CD14-positive monocyte (primary cell): ENCODE data around the gene FAM107B. TPM values are rescaled to one million over a fixed set of nuclear protein-coding genes. Genes with fewer than 3 reads are reported as not detected.
A peak's percentile ranks its signal among the peaks of the same experiment; 100 is the strongest.

ENCODE experiments used
- DNase-seq, 3 donors: peaks; one replicate each; pipeline ENCODE4 v3.0.0-alpha.2; 2011 to 2022
- H2AFZ ChIP-seq: 2 replicates; pipeline ENCODE4 v1.6.0; 2012; ENCODE audit warnings: mild to moderate bottlenecking, low read depth, low read length, inconsistent platforms; ENCODE audit not compliant: insufficient read depth, poor library complexity, severe bottlenecking
- H3K27ac ChIP-seq, 2 donors: 1 replicate in 1 of 2; 2 replicates in 1 of 2; pipeline ENCODE4 v1.5.1; 2012 to 2013; ENCODE audit warnings: low read length in 2 of 2, control low read depth in 1 of 2, inconsistent platforms in 1 of 2, low read depth in 1 of 2, mild to moderate bottlenecking in 1 of 2
- H3K27me3 ChIP-seq, 2 donors: one replicate each; pipeline versions ENCODE4 v1.6.0 to v1.6.1; 2011 to 2013; ENCODE audit warnings: low read length in 2 of 2; ENCODE audit not compliant: control insufficient read depth in 2 of 2, insufficient read depth in 2 of 2
- H3K36me3 ChIP-seq, 2 donors: replicated peaks in 1 of 2; 1 replicate in 1 of 2; 2 replicates in 1 of 2; pipeline versions ENCODE4 v1.5.1 to v1.6.1; 2012 to 2013; ENCODE audit warnings: low read length in 2 of 2, control low read depth in 1 of 2, inconsistent platforms in 1 of 2, mild to moderate bottlenecking in 1 of 2; ENCODE audit not compliant: insufficient read depth in 2 of 2, control insufficient read depth in 1 of 2
- H3K4me1 ChIP-seq, 2 donors: 1 replicate in 1 of 2; 2 replicates in 1 of 2; pipeline versions ENCODE4 v1.5.1 to v1.6.1; 2012 to 2013; ENCODE audit warnings: low read length in 2 of 2, control low read depth in 1 of 2, inconsistent platforms in 1 of 2, mild to moderate bottlenecking in 1 of 2, moderate library complexity in 1 of 2; ENCODE audit not compliant: insufficient read depth in 2 of 2, control insufficient read depth in 1 of 2
- H3K4me2 ChIP-seq: replicated peaks from 2 replicates; pipeline ENCODE3; 2012; ENCODE audit warnings: low read length, moderate library complexity, mild to moderate bottlenecking; ENCODE audit not compliant: poor library complexity, severe bottlenecking; ENCODE audit errors: extremely low read depth
- H3K4me3 ChIP-seq, 3 experiments: fragments of 200-600 bp in 1 of 3; sonication (generic) in 1 of 3; replicated peaks in 1 of 3; 1 replicate in 2 of 3; 2 replicates in 1 of 3; pipeline ENCODE4 v1.5.1; 2011 to 2013; ENCODE audit warnings: low read length in 3 of 3, mild to moderate bottlenecking in 3 of 3, control low read depth in 2 of 3, low read depth in 2 of 3, inconsistent platforms in 1 of 3, moderate library complexity in 1 of 3
- H3K79me2 ChIP-seq: 2 replicates; pipeline ENCODE4 v1.6.0; 2012; ENCODE audit warnings: mild to moderate bottlenecking, control low read depth, inconsistent platforms, low read length, moderate library complexity; ENCODE audit not compliant: insufficient read depth
- H3K9ac ChIP-seq: 2 replicates; pipeline ENCODE4 v1.6.0; 2017; ENCODE audit warnings: low read length, mild to moderate bottlenecking; ENCODE audit not compliant: insufficient read depth, poor library complexity, severe bottlenecking
- H3K9me3 ChIP-seq, 2 donors: replicated peaks in 1 of 2; 1 replicate in 1 of 2; 2 replicates in 1 of 2; pipeline versions ENCODE4 v1.5.1 to v1.6.1; 2012 to 2013; ENCODE audit warnings: low read length in 2 of 2, control low read depth in 1 of 2; ENCODE audit not compliant: control insufficient read depth in 1 of 2, insufficient read depth in 1 of 2
- H4K20me1 ChIP-seq: 2 replicates; pipeline ENCODE4 v1.6.0; 2012; ENCODE audit warnings: mild to moderate bottlenecking, low read length, control low read depth, moderate library complexity; ENCODE audit not compliant: insufficient read depth
- H3K27ac Mint-ChIP-seq, 7 donors: one replicate each; pipeline ENCODE4 v1.8.0; 2020; ENCODE audit warnings: mild to moderate bottlenecking in 7 of 7, mixed read lengths in 7 of 7, moderate library complexity in 6 of 7, inconsistent platforms in 2 of 7
- H3K27me3 Mint-ChIP-seq, 3 donors: one replicate each; pipeline ENCODE4 v1.8.0; 2021 to 2022; ENCODE audit warnings: low read depth in 3 of 3, mild to moderate bottlenecking in 3 of 3, mixed read lengths in 3 of 3, moderate library complexity in 3 of 3, inconsistent platforms in 1 of 3
- H3K36me3 Mint-ChIP-seq, 2 donors: one replicate each; pipeline ENCODE4 v1.8.0; 2020; ENCODE audit warnings: mixed read lengths in 2 of 2, inconsistent platforms in 1 of 2, mild to moderate bottlenecking in 1 of 2
- H3K4me1 Mint-ChIP-seq: one replicate; pipeline ENCODE4 v1.8.0; 2020; ENCODE audit warnings: mild to moderate bottlenecking, mixed read lengths
- H3K4me3 Mint-ChIP-seq, 2 donors: one replicate each; pipeline ENCODE4 v1.8.0; 2020; ENCODE audit warnings: mild to moderate bottlenecking in 2 of 2, mixed read lengths in 2 of 2, moderate library complexity in 1 of 2
- H3K9me3 Mint-ChIP-seq, 7 donors: one replicate each; pipeline ENCODE4 v1.8.0; 2020 to 2022; ENCODE audit warnings: mixed read lengths in 7 of 7, mild to moderate bottlenecking in 6 of 7, moderate library complexity in 6 of 7, inconsistent platforms in 2 of 7
- CTCF ChIP-seq: fragments of 200-600 bp; IDR thresholded peaks from one replicate; pipeline ENCODE4 v1.8.0; 2022; ENCODE audit warnings: antibody characterized with exemption, mild to moderate bottlenecking
- WGBS: methylation state at CpG from one replicate; pipeline ENCODE4 v1.1.5; 2013; ENCODE audit warnings: missing lambda C conversion rate; ENCODE audit not compliant: insufficient coverage; 5-methylcytosine and 5-hydroxymethylcytosine counted together
- intact Hi-C, 2 donors: fragments of 100-400 bp; cut with micrococcal nuclease; formaldehyde crosslinking; loops; one replicate each; pipeline versions ENCODE4 v1.15.0 to v1.15.1; 2023
- polyA plus RNA-seq, 3 donors: library from polyadenylated mRNA; depleted of rRNA in 1 of 3; unstranded in 2 of 3; stranded (reverse) in 1 of 3; fragments of 300-500 nt in 2 of 3; fragments of >200 nt in 1 of 3; fragmentation: Illumina TruSeq in 2 of 3; gene quantifications; 1 replicate in 2 of 3; 2 replicates in 1 of 3; pipeline ENCODE4 v1.2.3, GENCODE V29; 2012 to 2021

FAM107B gene
- polyA plus RNA-seq, 3 donors = 27.2 to 68.5 (median 28.4) TPM

- no peak overlapping the region for H2AFZ ChIP-seq
- peaks cover 0 to 3% (median 1%) of the 10 kb centered on the region in 3 donors for H3K27me3 Mint-ChIP-seq
- H3K27ac ChIP-seq = no peak overlapping the region
- H3K9ac ChIP-seq = no peak overlapping the region
- peak overlapping the region in 1 of 2 donors; percentile 39 for H3K4me3 Mint-ChIP-seq
- peak overlapping the region; percentile 35 for H3K4me2 ChIP-seq
- TF ChIP-seq CTCF = no peak
- H3K36me3 ChIP-seq = peaks cover 9 to 43% of the 10 kb centered on the region in 2 donors
- peaks cover 93% of the 10 kb centered on the region for H4K20me1 ChIP-seq
- H3K9me3 ChIP-seq = no peaks in the 10 kb centered on the region
- peak overlapping the region in 3 of 7 donors; percentile 38 to 77 (median 50) for H3K27ac Mint-ChIP-seq
- intact Hi-C loops = loop anchor here in 1 of 2 donors (5.0 kb wide), 1 partner anchor 49 kb away; no protein-coding TSS in a partner anchor
- H3K79me2 ChIP-seq = peaks cover 97% of the 10 kb centered on the region
- H3K4me1 ChIP-seq = peaks cover 45 to 67% of the 10 kb centered on the region in 2 donors
- H3K27me3 ChIP-seq = no peaks in the 10 kb centered on the region
- 20% methylated on average over 1 of the region's 4 CpGs for WGBS
- H3K4me3 ChIP-seq = no peak overlapping the region
- DNase-seq = peak in 2 of 3 donors; percentile 62 to 74
- H3K36me3 Mint-ChIP-seq = peaks cover 62 to 69% of the 10 kb centered on the region in 2 donors
- H3K9me3 Mint-ChIP-seq = no peaks in the 10 kb centered on the region
- H3K4me1 Mint-ChIP-seq = peaks cover 66% of the 10 kb centered on the region
Observed at GRCh38 chr10:14545827-14546226, 228.9 kb downstream of the FAM107B start.

- H3K4me3 ChIP-seq = no peak overlapping the region
- H4K20me1 ChIP-seq = peaks cover 97% of the 10 kb centered on the region
- intact Hi-C loops = no loop called here
- H3K4me2 ChIP-seq = no peak overlapping the region
- peaks cover 62% of the 10 kb centered on the region for H3K4me1 Mint-ChIP-seq
- no peak for TF ChIP-seq CTCF
- peak overlapping the region in 1 of 2 donors; percentile 21 for H3K27ac ChIP-seq
- H3K36me3 Mint-ChIP-seq = peaks cover 67 to 73% of the 10 kb centered on the region in 2 donors
- peaks cover 100% of the 10 kb centered on the region for H3K79me2 ChIP-seq
- H3K9ac ChIP-seq = no peak overlapping the region
- no peak for DNase-seq
- peak overlapping the region in 5 of 7 donors; percentile 11 to 85 (median 46) for H3K27ac Mint-ChIP-seq
- H3K36me3 ChIP-seq = peaks cover 12 to 49% of the 10 kb centered on the region in 2 donors
- no peaks in the 10 kb centered on the region for H3K27me3 ChIP-seq
- H3K27me3 Mint-ChIP-seq = peaks cover 0 to 3% (median 0%) of the 10 kb centered on the region in 3 donors
- no peak overlapping the region for H3K4me3 Mint-ChIP-seq
- H3K9me3 Mint-ChIP-seq = no peaks in the 10 kb centered on the region
- H3K4me1 ChIP-seq = peaks cover 34 to 47% of the 10 kb centered on the region in 2 donors
- no peak overlapping the region for H2AFZ ChIP-seq
- WGBS = 56% methylated on average over 2 of the region's 3 CpGs
- no peaks in the 10 kb centered on the region for H3K9me3 ChIP-seq
Observed at GRCh38 chr10:14543904-14544210, 230.8 kb downstream of the FAM107B start.
